GM10266 (cell line): ENCODE data around the gene POLA1.

Experiments used
- DNase-seq: peaks from one replicate; pipeline ENCODE4 v3.0.0; 2012; ENCODE audit errors: extremely low spot score
- CTCF ChIP-seq: IDR thresholded peaks from 2 replicates; pipeline ENCODE4 v1.5.1; 2012; ENCODE audit warnings: mild to moderate bottlenecking, low read depth; ENCODE audit not compliant: control insufficient read depth, insufficient read depth; ENCODE audit errors: missing control alignments

Gene POLA1

GRCh38 chrX:24672701-24673190, 21.0 kb upstream of the POLA1 start:
- no peak for DNase-seq
- no peak for TF ChIP-seq CTCF

GRCh38 chrX:24673424-24673823, 20.3 kb upstream of the POLA1 start:
- DNase-seq = no peak
- no peak for TF ChIP-seq CTCF

GRCh38 chrX:24676403-24677024, 17.2 kb upstream of the POLA1 start:
- DNase-seq = no peak
- TF ChIP-seq CTCF = peak; percentile 42

GRCh38 chrX:24682739-24683432, 10.8 kb upstream of the POLA1 start:
- DNase-seq = no peak
- TF ChIP-seq CTCF = no peak

- no peak for TF ChIP-seq CTCF
- no peak for DNase-seq
Observed at GRCh38 chrX:24684048-24684447, 9.7 kb upstream of the POLA1 start.

- no peak for DNase-seq
- no peak for TF ChIP-seq CTCF
Observed at GRCh38 chrX:24692305-24692704, 1.4 kb upstream of the POLA1 start.

- no peak for DNase-seq
- no peak for TF ChIP-seq CTCF
Observed at GRCh38 chrX:24694825-24695224, 1.1 kb downstream of the POLA1 start.
